Body of pancreas (tissue), 4 donors: Measurements from ENCODE around the gene SHFL.

ENCODE experiments used
- POLR2A ChIP-seq, 3 donors: fragments of 450-650 bp; IDR thresholded peaks; one replicate each; pipeline ENCODE4 v1.6.1; 2016; ENCODE audit warnings: antibody characterized with exemption in 3 of 3, mild to moderate bottlenecking in 2 of 3
- TF ChIP-seq, protein P1 (sequence below), 7 experiments: fragments of 450-650 bp in 4 of 7; fragments of 200-600 bp in 3 of 7; sonication (generic) in 3 of 7; IDR thresholded peaks; one replicate each; pipeline ENCODE4 v1.5.1; 2016 to 2019; ENCODE audit warnings: antibody characterized with exemption in 7 of 7

DNA sequence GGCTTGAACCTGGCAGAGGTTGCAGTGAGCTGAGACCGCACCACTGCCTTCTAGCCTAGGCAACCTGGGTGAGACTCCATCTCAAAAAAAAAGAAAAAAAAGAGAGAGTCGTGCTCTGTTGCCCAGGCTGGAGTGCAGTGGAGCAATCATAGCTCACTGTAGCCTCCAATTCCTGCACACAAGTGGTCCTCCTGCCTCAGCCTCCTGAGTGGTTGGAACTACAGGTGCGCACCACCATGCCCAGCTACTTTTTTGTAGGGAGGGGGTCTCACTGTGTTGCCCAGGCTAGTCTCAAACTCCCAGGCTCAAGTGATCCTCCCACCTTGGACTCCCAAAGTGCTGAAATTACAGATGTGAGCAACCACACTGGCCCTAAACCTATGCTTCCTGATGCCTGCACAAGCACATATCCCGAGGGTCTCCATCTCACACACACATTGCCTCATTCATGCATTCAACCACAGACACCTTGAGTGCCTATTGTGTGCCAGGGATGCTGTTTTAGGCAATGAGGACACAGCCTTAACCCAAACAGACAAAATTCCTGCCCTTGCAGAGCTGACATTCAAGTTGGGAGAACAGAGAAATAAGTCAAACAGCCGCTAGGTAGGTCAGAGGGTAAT, 14.2 kb downstream of the SHFL start:
- TF ChIP-seq, protein P1, sequence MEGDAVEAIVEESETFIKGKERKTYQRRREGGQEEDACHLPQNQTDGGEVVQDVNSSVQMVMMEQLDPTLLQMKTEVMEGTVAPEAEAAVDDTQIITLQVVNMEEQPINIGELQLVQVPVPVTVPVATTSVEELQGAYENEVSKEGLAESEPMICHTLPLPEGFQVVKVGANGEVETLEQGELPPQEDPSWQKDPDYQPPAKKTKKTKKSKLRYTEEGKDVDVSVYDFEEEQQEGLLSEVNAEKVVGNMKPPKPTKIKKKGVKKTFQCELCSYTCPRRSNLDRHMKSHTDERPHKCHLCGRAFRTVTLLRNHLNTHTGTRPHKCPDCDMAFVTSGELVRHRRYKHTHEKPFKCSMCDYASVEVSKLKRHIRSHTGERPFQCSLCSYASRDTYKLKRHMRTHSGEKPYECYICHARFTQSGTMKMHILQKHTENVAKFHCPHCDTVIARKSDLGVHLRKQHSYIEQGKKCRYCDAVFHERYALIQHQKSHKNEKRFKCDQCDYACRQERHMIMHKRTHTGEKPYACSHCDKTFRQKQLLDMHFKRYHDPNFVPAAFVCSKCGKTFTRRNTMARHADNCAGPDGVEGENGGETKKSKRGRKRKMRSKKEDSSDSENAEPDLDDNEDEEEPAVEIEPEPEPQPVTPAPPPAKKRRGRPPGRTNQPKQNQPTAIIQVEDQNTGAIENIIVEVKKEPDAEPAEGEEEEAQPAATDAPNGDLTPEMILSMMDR (IDR thresholded peaks at IDR 0.05), result no peak
- TF ChIP-seq POLR2A (IDR thresholded peaks at IDR 0.05), result no peak
